Osteoblast (primary cell): Measurements from ENCODE around the gene MINK1. TPM values are rescaled to one million over a fixed set of nuclear protein-coding genes. Genes with fewer than 3 reads are reported as not detected.
A peak's percentile ranks its signal among the peaks of the same experiment; 100 is the strongest.

Experiments
- DNase-seq: peaks from one replicate; pipeline ENCODE4 v3.0.0; 2011; ENCODE audit warnings: low spot score, mixed read lengths; ENCODE audit not compliant: insufficient read length; ENCODE audit errors: missing footprints
- H2AFZ ChIP-seq: 2 replicates; pipeline ENCODE4 v1.6.0; 2011; ENCODE audit warnings: mild to moderate bottlenecking, low read length
- H3K27ac ChIP-seq: 2 replicates; pipeline ENCODE4 v1.5.1; 2011; ENCODE audit warnings: mild to moderate bottlenecking, low read depth, low read length, moderate library complexity
- H3K27me3 ChIP-seq: 2 replicates; pipeline ENCODE4 v1.6.0; 2012; ENCODE audit warnings: mild to moderate bottlenecking, control low read depth, inconsistent platforms, low read length, moderate library complexity; ENCODE audit not compliant: insufficient read depth
- H3K36me3 ChIP-seq: 2 replicates; pipeline ENCODE4 v1.5.1; 2011; ENCODE audit warnings: mild to moderate bottlenecking, low read length, control low read depth, moderate library complexity; ENCODE audit not compliant: insufficient read depth
- H3K4me1 ChIP-seq: 2 replicates; pipeline ENCODE4 v1.5.1; 2011; ENCODE audit warnings: mild to moderate bottlenecking, low read length, control low read depth, moderate library complexity; ENCODE audit not compliant: insufficient read depth
- H3K4me2 ChIP-seq: 2 replicates; pipeline ENCODE4 v1.6.0; 2011; ENCODE audit warnings: mild to moderate bottlenecking, low read length; ENCODE audit not compliant: insufficient read depth
- H3K4me3 ChIP-seq: fragments of 200-600 bp; sonication (generic); 3 replicates; pipeline ENCODE4 v1.5.1; 2012; ENCODE audit warnings: mild to moderate bottlenecking, low read length, inconsistent platforms; ENCODE audit not compliant: insufficient read depth
- H3K79me2 ChIP-seq: 2 replicates; pipeline ENCODE4 v1.6.0; 2012; ENCODE audit warnings: mild to moderate bottlenecking, low read length, control low read depth, inconsistent platforms; ENCODE audit not compliant: insufficient read depth
- H3K9me3 ChIP-seq: 2 replicates; pipeline ENCODE4 v1.5.1; 2011; ENCODE audit warnings: low read depth, low read length, control low read depth
- H4K20me1 ChIP-seq: 2 replicates; pipeline ENCODE4 v1.6.0; 2012; ENCODE audit warnings: mild to moderate bottlenecking, low read length, control low read depth; ENCODE audit not compliant: insufficient read depth
- total RNA-seq: library from RNA; depleted of rRNA; stranded (reverse); fragments of >200 nt; gene quantifications from 2 replicates; pipeline ENCODE4 v1.2.3, GENCODE V29; 2012
- TF ChIP-seq, protein P1 (sequence below): IDR thresholded peaks from 2 replicates; pipeline ENCODE4 v1.5.1; 2011; ENCODE audit warnings: mild to moderate bottlenecking, low read depth, low read length, moderate library complexity; ENCODE audit errors: extremely low read depth

Gene MINK1
- total RNA-seq, 1 donor, result 34.4 TPM

DNA sequence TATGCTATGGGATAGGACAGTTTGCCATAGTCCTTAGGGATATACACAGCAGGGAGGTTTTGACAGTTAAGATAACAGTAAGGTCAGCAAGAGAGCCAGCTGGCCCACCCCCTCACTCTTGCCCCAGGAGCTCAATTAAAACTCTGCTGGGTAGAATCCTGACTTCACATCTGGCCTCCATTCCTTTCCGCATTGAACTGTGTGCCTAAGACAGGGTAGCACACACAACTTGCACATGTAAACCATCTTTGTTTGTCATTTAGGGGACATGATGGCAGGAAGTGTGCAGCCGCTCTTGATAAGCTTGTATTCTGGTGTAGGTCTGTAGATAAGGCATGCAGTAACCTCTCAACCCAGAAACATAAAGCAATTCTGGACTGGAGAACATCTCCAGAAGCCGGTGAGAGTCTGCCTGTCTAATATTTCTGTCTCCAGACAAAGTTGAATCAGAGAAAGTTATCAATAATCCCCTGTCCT lies 5.2 kb downstream of the MINK1 start:
- no peaks in the 10 kb centered on the region for H3K9me3 ChIP-seq
- peaks cover 92% of the 10 kb centered on the region for H3K79me2 ChIP-seq
- no peak overlapping the region for H2AFZ ChIP-seq
- H3K27me3 ChIP-seq, result no peaks in the 10 kb centered on the region
- H3K27ac ChIP-seq, result no peak overlapping the region
- peaks cover 2% of the 10 kb centered on the region for H3K36me3 ChIP-seq
- H3K4me2 ChIP-seq, result no peak overlapping the region
- H3K4me3 ChIP-seq, result no peak overlapping the region
- TF ChIP-seq, protein P1, sequence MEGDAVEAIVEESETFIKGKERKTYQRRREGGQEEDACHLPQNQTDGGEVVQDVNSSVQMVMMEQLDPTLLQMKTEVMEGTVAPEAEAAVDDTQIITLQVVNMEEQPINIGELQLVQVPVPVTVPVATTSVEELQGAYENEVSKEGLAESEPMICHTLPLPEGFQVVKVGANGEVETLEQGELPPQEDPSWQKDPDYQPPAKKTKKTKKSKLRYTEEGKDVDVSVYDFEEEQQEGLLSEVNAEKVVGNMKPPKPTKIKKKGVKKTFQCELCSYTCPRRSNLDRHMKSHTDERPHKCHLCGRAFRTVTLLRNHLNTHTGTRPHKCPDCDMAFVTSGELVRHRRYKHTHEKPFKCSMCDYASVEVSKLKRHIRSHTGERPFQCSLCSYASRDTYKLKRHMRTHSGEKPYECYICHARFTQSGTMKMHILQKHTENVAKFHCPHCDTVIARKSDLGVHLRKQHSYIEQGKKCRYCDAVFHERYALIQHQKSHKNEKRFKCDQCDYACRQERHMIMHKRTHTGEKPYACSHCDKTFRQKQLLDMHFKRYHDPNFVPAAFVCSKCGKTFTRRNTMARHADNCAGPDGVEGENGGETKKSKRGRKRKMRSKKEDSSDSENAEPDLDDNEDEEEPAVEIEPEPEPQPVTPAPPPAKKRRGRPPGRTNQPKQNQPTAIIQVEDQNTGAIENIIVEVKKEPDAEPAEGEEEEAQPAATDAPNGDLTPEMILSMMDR, result no peak
- peak; percentile 45 for DNase-seq
- H3K4me1 ChIP-seq, result peaks cover 11% of the 10 kb centered on the region
- H4K20me1 ChIP-seq, result peaks cover 72% of the 10 kb centered on the region

- TF ChIP-seq, protein P1, result no peak
- no peak overlapping the region for H3K27ac ChIP-seq
- H4K20me1 ChIP-seq, result peaks cover 80% of the 10 kb centered on the region
These were observed 6.1 kb downstream of the MINK1 start for GRCh38 chr17:4839221-4839620.

DNA sequence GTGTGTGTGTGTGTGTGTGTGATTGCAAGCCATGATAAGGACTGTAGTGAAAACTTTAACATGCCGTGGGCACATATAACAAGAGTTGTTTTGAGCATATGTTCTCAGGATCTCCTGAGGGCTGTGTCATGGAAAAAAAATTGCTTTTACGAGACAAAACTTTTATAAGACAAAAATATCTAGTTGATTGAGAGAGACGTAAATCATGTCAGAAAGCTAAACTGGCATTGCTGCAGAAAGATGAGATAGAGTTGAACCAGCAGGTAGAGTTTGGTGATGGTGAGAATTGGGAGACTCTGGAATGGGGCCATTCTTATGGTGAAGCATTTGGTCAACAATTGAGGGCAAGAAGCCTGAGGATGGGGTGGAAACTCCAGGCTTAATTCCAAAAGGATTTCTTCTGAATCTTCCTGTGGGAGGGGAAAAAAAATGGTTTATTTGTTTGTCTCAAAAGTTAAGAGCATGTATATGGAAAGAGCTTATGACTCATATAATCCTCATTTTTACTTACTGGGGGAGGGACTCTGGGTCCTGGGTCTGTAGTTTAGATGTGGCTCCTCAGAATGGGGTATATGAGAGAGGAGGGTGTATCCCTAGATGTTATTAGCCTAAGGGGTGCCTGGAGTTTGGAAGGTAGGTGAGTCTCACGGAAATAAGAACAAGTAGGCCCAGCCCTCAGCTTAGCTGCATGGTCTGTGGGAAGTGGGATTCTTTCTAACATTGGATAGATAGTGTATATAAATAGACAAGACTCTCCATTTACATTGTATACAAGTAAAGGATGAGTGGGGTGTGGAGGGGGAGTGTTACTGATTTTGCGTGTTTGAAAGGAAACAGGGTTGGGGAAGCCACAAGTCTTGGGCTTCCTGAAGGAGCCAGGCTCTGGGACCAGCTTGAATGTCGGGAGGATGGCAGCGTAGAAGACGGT lies 7.1 kb downstream of the MINK1 start:
- H2AFZ ChIP-seq, result no peak overlapping the region
- peaks cover 76% of the 10 kb centered on the region for H4K20me1 ChIP-seq
- TF ChIP-seq, protein P1, result no peak
- H3K4me3 ChIP-seq, result no peak overlapping the region
- H3K4me2 ChIP-seq, result no peak overlapping the region
- peak; percentile 71 for DNase-seq
- no peak overlapping the region for H3K27ac ChIP-seq
- H3K9me3 ChIP-seq, result no peaks in the 10 kb centered on the region
- H3K36me3 ChIP-seq, result peaks cover 2% of the 10 kb centered on the region
- H3K79me2 ChIP-seq, result peaks cover 91% of the 10 kb centered on the region
- H3K27me3 ChIP-seq, result no peaks in the 10 kb centered on the region
- H3K4me1 ChIP-seq, result no peaks in the 10 kb centered on the region

More at GRCh38 chr17:4839221-4839620, 6.1 kb downstream of the MINK1 start:
- no peak for DNase-seq
- Histone ChIP-seq H3K79me2 (peaks cover 91% of the 10 kb centered on the region), H3K4me2 (no peak overlapping the region), H3K27me3 (no peaks in the 10 kb centered on the region), H2AFZ (no peak overlapping the region), H3K36me3 (peaks cover 2% of the 10 kb centered on the region), H3K4me1 (peaks cover 5% of the 10 kb centered on the region), H3K4me3 (no peak overlapping the region), H3K9me3 (no peaks in the 10 kb centered on the region)

- Histone ChIP-seq H3K36me3 (peaks cover 2% of the 10 kb centered on the region), H3K4me2 (no peak overlapping the region), H3K27me3 (no peaks in the 10 kb centered on the region), H3K4me1 (no peaks in the 10 kb centered on the region), H2AFZ (no peak overlapping the region), H4K20me1 (peaks cover 76% of the 10 kb centered on the region), H3K27ac (no peak overlapping the region), H3K79me2 (peaks cover 88% of the 10 kb centered on the region), H3K9me3 (no peaks in the 10 kb centered on the region), H3K4me3 (no peak overlapping the region)
- TF ChIP-seq, protein P1, result no peak
- no peak for DNase-seq
These were observed 7.7 kb downstream of the MINK1 start for GRCh38 chr17:4840893-4841242.
